GM18499 (cell line): ENCODE data around the gene CHST15.

Experiments used
- ATAC-seq: cut with Tn5 transposase; IDR thresholded peaks from one replicate; pipeline ENCODE4 v1.9.1; 2021; ENCODE audit warnings: moderate number of reproducible peaks; ENCODE audit not compliant: insufficient read depth, unreplicated experiment

The CHST15 gene, protein sequence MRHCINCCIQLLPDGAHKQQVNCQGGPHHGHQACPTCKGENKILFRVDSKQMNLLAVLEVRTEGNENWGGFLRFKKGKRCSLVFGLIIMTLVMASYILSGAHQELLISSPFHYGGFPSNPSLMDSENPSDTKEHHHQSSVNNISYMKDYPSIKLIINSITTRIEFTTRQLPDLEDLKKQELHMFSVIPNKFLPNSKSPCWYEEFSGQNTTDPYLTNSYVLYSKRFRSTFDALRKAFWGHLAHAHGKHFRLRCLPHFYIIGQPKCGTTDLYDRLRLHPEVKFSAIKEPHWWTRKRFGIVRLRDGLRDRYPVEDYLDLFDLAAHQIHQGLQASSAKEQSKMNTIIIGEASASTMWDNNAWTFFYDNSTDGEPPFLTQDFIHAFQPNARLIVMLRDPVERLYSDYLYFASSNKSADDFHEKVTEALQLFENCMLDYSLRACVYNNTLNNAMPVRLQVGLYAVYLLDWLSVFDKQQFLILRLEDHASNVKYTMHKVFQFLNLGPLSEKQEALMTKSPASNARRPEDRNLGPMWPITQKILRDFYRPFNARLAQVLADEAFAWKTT

DNA sequence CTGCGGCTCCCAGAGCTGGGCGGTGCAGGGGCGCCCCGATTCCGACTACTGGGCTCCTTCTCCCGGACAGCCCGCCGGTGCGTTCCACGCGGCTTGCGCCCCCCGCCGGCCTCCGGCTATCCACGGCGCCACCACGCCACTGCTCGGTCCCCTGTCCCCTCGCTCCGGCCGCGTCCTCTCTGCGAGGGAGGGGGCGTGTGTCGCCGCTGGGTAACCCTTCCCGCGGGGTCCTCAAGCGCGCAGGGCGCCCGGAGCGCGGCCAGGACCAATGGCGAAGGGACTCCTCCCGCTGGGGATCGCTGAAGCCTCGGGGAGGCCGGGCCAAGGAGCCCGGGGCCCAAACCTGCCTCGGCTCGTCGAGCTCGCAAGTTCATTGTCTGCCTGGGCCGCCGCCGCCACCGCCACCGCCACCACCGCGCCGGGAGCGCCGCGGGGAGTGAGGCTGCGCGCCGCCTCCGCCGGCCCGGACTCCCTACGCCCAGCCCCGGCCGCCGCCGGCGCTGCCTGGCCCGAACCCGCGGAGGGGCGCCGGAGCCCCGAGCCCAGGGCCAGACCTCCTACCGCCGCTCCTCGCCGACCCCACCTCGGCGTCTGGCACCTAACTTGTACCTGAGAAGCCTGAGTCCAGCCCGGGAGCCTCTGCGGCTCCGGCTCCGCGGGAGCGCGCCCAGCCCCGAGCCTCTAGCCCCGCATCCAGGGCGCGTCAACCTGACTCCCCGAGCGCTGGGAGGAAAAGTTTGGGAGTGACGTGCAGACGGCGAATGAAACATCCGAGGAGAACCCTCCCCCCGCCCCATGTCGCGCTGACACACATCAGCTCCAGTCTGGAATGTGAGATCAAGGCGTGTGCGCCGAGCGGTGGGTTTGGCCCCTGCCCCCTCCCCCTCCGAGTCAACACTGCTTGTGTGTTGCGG lies at the start of gene CHST15:
Gene CHST15 (minus strand): TSS at position 739 of the 914 bp plus-strand sequence. CDS start 47,386 bp downstream, outside the sequence.
- no peak for ATAC-seq

DNA sequence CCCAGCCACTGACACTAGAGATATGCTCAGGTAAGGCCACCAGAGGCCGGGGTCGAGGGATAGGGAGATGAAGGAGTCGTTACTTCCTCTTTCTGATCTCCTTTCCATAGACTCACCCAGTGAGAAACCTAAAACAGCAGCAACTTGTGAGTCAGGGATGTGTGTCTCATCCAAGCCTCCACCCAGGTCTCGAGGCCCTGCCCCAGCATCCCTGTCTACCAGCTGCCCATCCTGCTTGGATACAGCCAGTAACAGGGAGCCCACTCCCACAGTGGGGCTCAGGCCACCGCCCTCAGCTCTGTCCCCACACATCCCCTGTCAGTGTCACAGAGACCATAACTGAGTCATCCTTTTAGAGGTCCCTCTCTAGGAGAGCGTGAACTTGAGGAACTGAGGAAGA lies 49.6 kb upstream of the CHST15 start:
- no peak for ATAC-seq

DNA sequence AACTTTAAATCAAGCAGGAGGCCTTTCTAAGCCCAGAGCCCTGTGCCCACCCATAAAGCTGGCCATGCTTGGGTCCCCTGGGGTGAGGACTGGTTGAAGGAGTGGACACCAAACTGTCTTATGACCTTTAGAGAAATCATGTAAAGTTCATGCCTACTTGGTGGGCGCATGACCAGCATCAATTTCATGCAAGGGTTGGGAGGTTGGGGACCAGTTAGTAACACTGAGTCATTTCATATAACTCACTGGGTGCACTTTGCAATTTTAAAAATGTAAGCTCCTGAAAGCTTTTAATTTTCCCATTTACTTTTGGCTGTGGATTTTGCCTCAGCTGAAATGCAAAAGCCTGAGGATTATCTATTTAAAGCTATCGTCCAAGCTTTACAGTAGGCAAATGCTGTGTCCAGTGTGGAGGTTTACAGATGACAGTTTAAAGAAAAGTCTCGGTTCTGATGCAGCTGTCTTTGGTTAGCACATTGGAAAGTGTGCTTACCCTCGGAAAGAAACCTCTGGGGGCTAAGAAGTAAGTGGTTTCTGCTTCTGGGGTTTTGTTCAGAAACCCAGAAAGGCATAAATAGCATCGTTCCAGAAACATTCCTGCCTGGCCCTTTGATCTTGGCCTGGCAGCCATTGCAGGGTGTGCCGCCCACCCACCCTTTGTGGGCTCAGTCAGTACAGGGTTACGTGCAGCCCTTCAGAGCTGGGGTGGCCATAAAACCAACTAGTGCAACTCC lies 48.8 kb upstream of the CHST15 start:
- no peak for ATAC-seq

DNA sequence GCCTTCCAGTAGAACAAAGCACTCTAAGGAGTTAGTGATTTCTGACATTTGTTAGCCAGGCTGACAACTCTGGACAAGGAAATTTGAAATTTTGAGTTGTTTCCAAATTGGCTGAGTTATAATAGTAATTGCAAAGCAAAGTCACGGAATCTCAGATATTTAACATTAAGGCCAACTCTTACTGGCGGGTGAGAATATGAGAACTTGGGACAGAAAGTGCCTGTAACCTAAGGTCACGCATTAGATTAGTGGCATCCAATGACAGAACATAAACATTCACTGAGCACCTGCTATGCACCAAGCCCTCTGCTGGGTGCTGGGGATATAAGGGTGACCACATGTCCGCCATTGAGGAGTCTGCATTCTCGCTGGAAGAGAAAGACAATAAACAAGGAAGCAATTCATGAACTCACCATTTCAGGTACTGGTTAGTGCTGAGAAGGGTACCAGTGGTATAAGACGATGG lies 45.5 kb upstream of the CHST15 start:
- ATAC-seq, result no peak

DNA sequence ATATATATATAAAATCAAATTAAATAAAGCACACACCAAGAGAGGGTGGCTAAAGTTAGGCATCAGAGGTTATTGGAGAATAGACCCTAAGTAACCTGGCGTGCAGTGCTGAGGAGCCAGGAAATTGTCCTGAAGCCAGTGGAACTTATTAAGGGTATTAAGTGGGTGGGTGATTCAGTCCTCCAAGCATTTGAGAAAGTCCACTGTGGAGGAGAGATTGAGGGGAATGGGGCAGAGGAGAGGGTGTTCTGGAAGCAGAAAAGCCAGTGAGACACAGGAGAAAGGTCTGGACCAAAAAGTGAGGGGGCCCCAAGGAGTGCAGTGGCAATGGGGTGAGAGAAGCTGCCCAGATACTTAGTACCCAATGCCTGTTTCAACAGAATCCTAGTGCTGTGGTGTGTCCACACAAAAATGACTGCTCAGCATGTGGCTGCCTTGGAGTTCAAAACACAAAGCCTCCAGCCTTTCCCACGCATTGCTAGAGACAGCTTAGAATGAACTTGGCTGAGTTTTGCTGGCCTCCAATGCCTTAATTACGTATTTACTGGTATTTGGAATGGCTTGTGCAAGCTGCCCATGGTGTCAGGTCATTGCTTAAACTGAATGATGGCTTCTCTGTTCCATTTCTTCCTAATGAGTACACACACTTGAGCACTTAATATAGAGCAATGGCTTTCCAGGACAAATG lies 44.9 kb upstream of the CHST15 start:
- no peak for ATAC-seq

DNA sequence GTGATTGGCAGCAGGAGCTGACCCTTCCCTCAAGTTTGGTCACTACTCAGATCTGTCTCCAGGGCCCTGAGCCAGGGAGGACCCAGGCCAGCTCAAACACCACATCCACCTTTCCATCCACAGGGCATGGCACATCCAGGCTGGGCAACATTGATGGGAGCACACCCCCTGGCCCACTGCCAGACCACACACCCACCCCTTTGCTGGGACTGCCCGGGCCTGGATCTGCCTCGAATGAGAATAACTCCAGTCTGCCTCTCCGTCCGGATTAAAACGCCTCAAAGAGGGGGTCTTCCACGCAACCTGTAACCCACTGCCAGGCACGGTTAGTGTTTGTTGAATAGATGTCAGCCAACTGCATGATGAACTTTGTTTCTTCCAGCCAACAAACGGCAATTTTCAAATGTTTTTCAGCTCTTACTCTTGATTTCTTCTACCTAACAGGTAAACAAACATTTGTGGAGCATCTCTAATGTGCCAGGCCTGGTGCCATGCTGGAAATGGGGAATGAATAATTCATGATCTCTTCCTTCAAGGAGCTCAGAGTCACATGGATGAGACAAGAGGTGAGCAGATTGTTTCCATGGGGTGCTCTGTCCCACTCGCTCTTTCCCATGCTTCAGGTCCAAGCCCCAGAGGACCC lies 41.0 kb upstream of the CHST15 start:
- no peak for ATAC-seq

DNA sequence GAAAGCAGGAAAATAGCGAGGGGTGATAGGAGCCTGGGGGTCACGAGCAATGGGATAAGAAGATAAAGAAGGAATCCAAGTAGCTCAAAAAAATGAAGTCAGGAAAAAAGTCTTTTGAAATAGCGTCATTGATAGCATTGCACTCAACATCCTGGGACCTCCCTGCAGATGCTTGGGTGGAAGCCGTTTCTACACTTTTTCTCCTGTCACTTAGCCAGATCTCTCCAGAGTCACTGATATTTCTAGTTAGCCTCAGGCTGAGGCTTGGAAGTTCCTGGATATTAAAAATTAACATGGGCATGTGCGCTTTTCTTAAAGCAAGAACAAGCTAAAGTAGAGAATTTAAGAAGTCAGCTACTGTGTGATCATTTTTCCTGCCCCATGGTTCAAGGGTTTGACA lies 39.5 kb upstream of the CHST15 start:
- ATAC-seq, result no peak

DNA sequence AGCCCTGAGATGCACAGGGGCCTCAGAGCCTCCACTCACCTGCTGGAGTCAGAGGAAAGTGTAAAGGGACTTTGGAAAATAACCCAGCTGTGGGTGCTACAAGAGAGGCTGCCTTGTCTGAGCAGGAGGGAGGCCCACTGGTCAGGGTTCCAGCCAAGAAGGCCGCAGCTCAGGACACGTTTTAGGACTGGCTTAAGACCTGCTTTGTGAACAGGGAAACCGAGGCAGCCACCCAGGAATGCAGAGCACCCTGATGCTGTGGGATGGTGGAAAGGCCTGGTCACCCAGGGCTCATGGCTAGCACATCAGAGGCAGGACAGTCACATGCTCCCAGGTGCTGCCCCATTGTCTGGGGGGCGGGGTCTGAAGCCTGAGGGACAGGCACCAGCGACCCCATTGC lies 38.9 kb upstream of the CHST15 start:
- ATAC-seq, result no peak

DNA sequence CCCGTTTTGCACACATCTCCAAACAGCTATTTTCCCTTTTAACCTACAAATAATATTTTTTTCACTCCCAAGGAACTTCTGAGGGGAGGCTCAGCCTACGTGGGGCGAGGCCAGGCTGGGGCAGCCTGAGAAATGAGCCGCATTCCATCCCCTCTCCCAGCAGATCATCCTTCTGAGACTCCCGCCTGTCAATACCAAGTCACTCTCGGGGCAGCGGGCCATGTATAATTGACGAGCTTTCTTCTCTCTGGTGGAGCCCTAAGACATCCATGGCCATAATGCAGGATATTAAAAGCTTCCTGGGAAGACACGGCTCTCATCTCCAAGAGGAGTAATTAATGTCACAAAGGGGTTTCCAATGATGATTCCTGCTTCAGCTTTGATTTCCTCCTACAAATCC lies 37.8 kb upstream of the CHST15 start:
- no peak for ATAC-seq

DNA sequence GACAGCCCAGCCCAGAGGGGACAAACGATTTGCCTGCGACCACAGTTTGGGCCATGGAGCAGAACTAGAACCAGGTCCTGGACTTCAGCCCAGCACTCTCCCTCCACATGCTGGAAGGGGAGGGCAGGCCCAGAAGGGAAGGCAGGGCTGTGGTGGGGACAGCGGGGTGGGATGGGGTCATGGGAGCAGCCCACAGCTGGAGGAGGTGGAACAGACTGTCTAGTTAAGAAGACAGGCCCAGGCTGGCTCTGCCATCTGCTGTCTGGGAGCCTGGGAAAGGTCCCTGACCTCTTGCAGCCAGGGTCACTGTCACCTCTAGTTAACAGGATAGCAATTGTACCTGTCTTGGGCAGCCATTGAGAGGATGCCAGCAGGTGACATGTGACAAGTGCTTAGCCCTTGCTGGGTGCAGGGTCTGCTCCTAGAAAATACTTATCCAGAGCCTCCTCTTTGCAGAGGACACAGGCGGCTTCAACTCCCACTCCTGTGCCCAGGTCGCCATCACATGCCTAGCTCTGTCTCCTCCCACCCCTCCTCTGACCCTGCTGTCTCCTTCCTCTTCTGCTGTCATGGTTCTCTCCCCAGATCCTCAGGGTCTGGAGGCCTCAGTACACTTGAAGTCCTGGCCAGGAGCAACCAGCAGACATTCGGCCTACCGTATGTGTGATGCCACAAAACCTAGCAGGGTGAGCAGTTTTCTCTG lies 37.0 kb upstream of the CHST15 start:
- no peak for ATAC-seq

DNA sequence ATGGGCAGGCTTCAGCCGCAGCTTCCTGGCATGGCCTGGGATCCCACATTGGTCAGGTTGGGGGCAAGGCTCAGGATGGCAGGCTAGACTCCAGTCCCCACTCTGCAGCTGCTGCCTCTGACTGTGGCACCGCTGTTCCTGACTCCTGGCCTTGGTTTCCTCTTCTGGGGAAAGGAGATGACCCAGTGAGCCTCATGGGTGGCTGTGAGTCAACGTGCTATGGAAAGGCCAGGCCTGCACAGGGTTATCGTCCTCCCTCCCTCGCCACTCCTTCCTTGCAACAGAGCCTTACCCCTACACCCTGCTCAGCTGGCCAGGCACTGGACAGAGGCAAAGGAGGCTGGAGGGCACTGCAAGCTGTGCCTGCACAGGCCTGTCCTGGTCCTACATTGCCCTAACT lies 36.1 kb upstream of the CHST15 start:
- no peak for ATAC-seq

DNA sequence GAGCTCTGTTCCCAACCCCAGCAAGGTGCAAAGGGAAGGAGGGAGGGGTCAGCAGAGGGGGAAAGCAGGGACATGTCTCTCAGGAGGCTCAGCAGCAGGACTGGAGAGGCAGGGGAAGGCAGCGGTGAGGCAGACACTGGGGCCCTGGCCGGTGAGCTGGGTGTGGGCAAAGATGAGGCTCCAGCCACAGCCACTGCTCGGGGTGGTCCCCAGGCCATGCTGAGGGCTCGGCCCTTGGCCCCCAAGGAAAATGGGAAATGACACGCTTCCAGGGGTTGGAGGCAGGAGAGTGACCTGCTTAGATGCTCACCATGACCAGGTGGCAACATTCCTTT lies 35.4 kb upstream of the CHST15 start:
- no peak for ATAC-seq

DNA sequence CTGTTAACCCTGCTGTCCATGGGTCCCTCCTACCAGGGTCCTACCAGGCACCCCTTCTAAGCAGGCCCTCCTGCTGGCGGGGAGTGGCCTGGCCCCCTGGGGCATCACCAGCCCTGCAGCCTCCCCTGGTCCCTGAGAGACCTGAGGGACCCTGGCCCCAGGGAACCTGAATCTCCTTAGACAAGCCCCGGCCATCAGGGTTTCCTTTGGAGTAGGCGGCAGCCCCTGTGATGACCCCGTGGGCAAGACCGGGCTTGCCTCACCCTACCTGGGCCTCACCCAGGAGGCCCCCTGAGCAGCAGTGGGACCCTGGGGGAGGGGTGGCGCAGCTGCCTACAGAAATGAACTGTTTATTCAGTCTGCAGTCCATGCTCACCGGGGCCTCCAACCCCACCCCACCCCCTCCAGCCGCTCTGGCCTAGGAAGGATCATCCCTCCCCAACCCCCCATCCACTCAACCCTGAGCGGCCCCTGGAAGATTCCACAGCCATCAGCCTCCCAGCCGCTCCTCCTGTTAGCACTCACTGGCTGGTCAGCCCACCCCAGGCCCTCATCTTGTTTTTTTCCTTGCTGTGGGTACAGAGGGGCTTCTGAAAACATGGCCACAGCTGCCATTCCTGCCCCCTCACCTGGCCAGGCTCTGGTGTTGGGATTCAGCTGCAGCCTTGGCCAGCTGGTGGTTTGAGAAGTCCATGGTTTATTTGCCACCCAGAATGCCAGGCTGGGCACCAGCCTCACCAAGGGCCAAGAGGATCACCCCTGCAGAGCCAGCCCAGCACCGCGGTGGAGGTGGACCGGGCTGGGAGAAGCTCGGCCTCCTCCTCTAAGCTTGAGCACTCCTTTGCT lies 34.8 kb upstream of the CHST15 start:
- no peak for ATAC-seq

DNA sequence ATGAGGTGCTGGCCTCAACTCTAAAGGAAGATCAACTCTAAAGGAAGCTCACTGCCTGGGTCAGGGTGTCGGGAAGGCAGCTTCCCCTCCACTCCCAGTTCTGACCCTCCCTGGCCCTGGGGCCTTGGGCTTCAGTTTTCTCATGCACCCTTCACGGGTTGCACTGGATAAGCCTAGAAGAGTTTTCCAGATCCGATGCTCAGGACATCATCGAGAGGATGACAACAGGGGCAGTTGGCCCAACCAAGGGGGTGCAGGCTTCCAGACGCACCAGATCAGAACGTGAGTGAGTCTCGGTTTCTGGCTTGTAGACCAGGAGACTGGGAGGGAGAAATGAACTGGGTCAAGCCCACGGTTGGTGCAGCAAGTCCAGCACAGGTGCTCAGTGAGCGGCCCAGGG lies 34.2 kb upstream of the CHST15 start:
- no peak for ATAC-seq

DNA sequence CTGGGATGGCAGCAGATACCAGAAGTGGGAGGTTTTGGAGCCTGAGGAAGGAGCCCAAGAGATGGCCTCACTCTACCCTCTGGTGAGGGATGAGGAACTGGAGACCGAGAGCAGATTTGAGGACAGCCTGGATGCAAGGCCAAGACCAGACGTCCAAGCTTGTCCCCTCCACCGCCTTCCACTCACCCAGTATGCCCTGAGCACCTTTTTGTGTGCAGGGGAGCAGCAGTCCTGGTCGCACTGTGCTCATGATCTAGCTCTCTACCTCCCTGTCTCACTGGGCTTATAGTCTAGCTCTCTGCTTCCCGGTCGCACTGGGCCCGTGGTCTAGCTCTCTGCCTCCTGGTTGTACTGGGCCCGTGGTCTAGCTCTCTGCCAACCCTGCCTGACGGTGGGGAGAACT lies 33.6 kb upstream of the CHST15 start:
- no peak for ATAC-seq

DNA sequence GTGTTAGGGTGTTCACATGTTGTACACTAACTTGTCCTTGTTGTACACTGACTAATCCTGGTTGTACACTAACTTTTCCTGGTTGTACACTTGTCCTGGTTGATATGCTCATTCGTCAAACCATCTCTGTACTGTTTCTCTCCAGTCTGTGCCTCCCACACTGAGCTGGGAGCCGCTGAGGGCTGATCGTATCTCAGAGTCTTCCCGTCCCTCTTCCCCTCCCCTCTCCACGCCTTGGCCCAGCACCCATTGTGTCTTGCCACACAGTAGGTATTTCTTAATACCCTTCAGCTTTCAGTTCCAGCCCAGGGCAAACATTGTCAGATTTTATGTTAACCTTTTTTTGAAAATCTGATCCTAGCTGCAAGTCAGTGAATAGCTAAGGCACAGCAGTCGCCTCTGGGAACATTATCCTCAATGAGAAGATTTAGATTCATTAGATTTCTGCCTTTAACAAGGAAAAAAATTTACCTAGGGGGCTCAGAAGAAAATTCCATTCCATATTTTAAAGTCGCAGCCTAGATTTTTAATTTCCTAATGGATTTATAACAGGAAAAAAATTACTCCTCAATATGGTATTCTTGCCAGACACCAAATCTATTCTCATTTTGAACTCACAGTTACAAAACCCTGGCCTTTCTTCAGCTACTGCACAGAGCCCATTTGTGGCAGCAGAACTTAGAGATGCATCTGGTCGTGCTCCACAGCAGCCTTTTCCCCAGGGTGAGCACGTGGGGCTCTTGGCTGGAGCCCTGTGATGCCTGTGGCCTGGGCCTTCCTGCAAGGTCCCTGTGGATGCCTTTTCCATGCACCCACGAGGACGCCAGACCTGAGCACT lies 33.0 kb upstream of the CHST15 start:
- ATAC-seq, result no peak
